ENCODE data around the gene SLIT2.

The SLIT2 gene

GRCh38 chr4:20283039-20283438 lies 31.3 kb downstream of the SLIT2 start:
- no peak for DNase-seq (ENCODE audit: extremely low spot score)
- CTCF ChIA-PET = no interaction called here
- POLR2A ChIA-PET = no interaction called here
- TF ChIP-seq CTCF (IDR thresholded peaks at IDR 0.05; ENCODE audit: control extremely low read depth, extremely low read depth, low read depth, missing control alignments) = no peak

GRCh38 chr4:20284990-20285389 lies 33.3 kb downstream of the SLIT2 start:
- no peak for TF ChIP-seq CTCF (IDR thresholded peaks at IDR 0.05; ENCODE audit: control extremely low read depth, extremely low read depth, low read depth, missing control alignments)
- POLR2A ChIA-PET = no interaction called here
- CTCF ChIA-PET = interaction anchor here (2.0 kb wide), 1 partner anchor 37 kb away, joined by 9 read pairs; no protein-coding TSS in a partner anchor

GRCh38 chr4:20287246-20287645 lies 35.5 kb downstream of the SLIT2 start:
- POLR2A ChIA-PET = no interaction called here
- TF ChIP-seq CTCF (IDR thresholded peaks at IDR 0.05; ENCODE audit: control extremely low read depth, extremely low read depth, low read depth, missing control alignments) = no peak
- no peak for DNase-seq (ENCODE audit: extremely low spot score)
- CTCF ChIA-PET = no interaction called here

More at GRCh38 chr4:20284990-20285389, 33.3 kb downstream of the SLIT2 start:
- DNase-seq (ENCODE audit: extremely low spot score) = no peak

GRCh38 chr4:20288047-20288650 lies 36.4 kb downstream of the SLIT2 start:
- no peak for TF ChIP-seq CTCF (IDR thresholded peaks at IDR 0.05; ENCODE audit: control extremely low read depth, extremely low read depth, low read depth, missing control alignments)
- DNase-seq (ENCODE audit: extremely low spot score) = no peak
- CTCF ChIA-PET = no interaction called here
- POLR2A ChIA-PET = no interaction called here

- TF ChIP-seq CTCF (IDR thresholded peaks at IDR 0.05; ENCODE audit: control extremely low read depth, extremely low read depth, low read depth, missing control alignments) = no peak
- CTCF ChIA-PET = no interaction called here
- POLR2A ChIA-PET = no interaction called here
- no peak for DNase-seq (ENCODE audit: extremely low spot score)
These were observed 37.3 kb downstream of the SLIT2 start for GRCh38 chr4:20288846-20289512.

GRCh38 chr4:20289782-20290181 lies 38.1 kb downstream of the SLIT2 start:
- no peak for DNase-seq (ENCODE audit: extremely low spot score)
- TF ChIP-seq CTCF (IDR thresholded peaks at IDR 0.05; ENCODE audit: control extremely low read depth, extremely low read depth, low read depth, missing control alignments) = no peak
- CTCF ChIA-PET = no interaction called here
- POLR2A ChIA-PET = no interaction called here

All from GM10248 (cell line).